ENCODE data around the gene CHID1. TPM values are rescaled to one million over a fixed set of nuclear protein-coding genes. Genes with fewer than 3 reads are reported as not detected.

Gene CHID1
- total and polyA plus RNA-seq, 2 of the 8 experiments (the other 6 are each of a cell fraction or from before 2014, with no cell fraction given) = 81.2 to 88.5 TPM

DNA sequence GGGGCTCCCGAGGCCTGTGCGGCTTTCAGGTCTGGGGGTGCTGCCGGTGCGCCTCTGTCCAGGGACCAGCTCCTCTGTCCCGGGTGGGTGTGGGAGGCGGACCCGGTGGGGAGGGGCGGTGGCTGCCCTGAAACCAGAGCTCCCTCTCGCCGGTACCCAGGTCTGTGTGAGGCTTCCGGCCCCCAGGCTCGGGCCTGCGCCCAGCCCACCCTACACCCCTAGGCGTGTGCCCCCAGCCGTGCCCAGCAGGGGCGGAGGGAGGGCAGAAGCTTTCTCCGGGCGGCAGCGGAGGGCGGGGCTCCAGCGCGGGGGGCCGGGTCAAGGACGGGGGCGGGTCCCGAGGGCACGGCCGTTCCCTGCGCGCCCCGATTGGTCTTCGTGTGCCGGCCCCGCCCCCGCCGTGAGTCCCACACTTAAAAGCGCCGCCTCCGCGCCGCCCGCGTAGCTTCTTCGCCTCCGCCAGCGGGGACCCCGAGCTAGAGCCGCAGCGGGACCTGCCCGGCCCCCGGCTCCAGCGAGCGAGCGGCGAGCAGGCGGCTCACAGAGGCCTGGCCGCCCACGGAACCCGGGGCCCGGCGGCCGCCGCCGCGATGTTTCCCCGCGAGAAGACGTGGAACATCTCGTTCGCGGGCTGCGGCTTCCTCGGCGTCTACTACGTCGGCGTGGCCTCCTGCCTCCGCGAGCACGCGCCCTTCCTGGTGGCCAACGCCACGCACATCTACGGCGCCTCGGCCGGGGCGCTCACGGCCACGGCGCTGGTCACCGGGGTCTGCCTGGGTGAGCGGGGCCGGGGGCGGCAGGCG lies 91.3 kb downstream of the CHID1 start (continued):
- TF ChIP-seq NRF1 (IDR thresholded peaks at IDR 0.05; ENCODE audit: low read depth, low read length) (no peak), SIX5 (IDR thresholded peaks at IDR 0.05; ENCODE audit: low read depth, low read length) (no peak), SUZ12 (IDR thresholded peaks at IDR 0.05; ENCODE audit: low read length) (no peak), RFX5 (IDR thresholded peaks at IDR 0.05; ENCODE audit: borderline replicate concordance, low read depth, low read length) (no peak), YY1 (IDR thresholded peaks at IDR 0.05; ENCODE audit: low read depth, low read length) (no peak), RBBP5 (IDR thresholded peaks at IDR 0.05; ENCODE audit: borderline replicate concordance, low read depth, low read length) (peak; percentile 66; the same call in 1 of the 2 replicates), SIRT6 (IDR thresholded peaks at IDR 0.05; ENCODE audit: low read length) (no peak), EZH2 (IDR thresholded peaks at IDR 0.05; ENCODE audit: low read depth, low read length, severe bottlenecking) (no peak), SP2 (IDR thresholded peaks at IDR 0.05; ENCODE audit: low read length) (no peak), CTCF (IDR thresholded peaks at IDR 0.05; ENCODE audit: control extremely low read depth in 1 of 3, insufficient read depth in 1 of 3, low read depth in 1 of 3, low read length in 3 of 3) (no peak), MAFK (IDR thresholded peaks at IDR 0.05; ENCODE audit: low read depth, low read length) (no peak), ATF3 (IDR thresholded peaks at IDR 0.05; ENCODE audit: insufficient read depth, low read depth, low read length) (no peak), BCL11A (IDR thresholded peaks at IDR 0.05; ENCODE audit: low read depth in 2 of 2, low read length in 2 of 2) (no peak), RNF2 (IDR thresholded peaks at IDR 0.05; ENCODE audit: borderline replicate concordance, low read depth, low read length, missing control alignments, poor library complexity, severe bottlenecking) (no peak), SP4 (IDR thresholded peaks at IDR 0.05; ENCODE audit: low read length) (peak; percentile 49; the same call in 1 of the 2 replicates), ASH2L (IDR thresholded peaks at IDR 0.05; ENCODE audit: low read length) (no peak), SRF (IDR thresholded peaks at IDR 0.05; ENCODE audit: low read depth, low read length) (no peak), ZNF274 (IDR thresholded peaks at IDR 0.05; ENCODE audit: borderline replicate concordance, extremely low read depth, low read length) (no peak), KDM4A (IDR thresholded peaks at IDR 0.05; ENCODE audit: low read depth, low read length, severe bottlenecking) (peak; percentile 54), CBX8 (IDR thresholded peaks at IDR 0.05; ENCODE audit: borderline replicate concordance, low read depth, low read length) (no peak), POLR2AphosphoS5 (IDR thresholded peaks at IDR 0.05; ENCODE audit: low read depth, low read length) (no peak), HDAC6 (IDR thresholded peaks at IDR 0.05; ENCODE audit: low read depth, low read length) (no peak)
